Measurements from ENCODE around the gene GRIN1.
A peak's percentile ranks its signal among the peaks of the same experiment; 100 is the strongest.

Gene GRIN1

DNA sequence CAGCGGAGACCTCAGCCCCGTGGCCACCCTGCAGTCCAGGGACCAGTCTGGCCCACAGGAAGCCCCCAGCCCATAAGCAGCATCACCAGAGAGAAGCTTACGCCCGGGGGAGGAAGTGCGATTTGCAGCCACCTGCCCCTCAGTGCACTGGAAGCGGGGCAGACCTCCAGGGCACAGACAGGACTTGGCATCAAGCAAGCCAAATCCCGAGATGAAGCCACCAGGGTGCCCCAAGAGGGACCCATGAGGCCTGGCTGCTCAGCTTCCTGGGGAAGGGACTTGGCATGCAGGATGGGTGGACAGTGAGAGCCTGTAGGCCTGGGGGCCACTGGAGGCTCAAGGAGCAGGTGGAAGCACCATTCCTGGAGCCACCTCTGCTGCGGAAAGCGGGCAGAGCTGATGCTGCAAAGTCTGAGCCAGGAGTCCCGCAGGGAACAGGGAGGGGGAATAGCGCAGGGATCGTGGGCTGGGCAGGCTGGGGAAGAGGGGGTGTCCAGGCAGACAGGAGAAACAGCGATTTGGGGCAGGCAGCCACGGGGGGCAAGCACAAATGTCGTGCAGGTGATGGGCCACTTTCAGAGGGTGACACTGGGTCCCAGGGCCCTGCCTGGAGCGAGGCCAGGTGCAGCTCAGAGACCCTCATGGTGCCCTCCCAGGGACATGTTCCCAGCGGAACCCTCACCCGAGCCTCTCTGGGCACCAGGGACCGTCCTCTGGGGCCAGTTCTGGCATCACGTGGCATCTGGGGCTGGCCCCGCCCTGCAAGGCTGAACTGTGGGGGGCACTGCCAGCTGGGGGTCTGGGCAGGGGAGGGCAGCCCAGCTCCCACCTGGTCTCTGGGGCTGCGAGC is 27.7 kb downstream of the GRIN1 start:
- DNase-seq, result no peak

- no peak for DNase-seq
Measured at GRCh38 chr9:137167277-137167746, 28.4 kb downstream of the GRIN1 start.

DNA sequence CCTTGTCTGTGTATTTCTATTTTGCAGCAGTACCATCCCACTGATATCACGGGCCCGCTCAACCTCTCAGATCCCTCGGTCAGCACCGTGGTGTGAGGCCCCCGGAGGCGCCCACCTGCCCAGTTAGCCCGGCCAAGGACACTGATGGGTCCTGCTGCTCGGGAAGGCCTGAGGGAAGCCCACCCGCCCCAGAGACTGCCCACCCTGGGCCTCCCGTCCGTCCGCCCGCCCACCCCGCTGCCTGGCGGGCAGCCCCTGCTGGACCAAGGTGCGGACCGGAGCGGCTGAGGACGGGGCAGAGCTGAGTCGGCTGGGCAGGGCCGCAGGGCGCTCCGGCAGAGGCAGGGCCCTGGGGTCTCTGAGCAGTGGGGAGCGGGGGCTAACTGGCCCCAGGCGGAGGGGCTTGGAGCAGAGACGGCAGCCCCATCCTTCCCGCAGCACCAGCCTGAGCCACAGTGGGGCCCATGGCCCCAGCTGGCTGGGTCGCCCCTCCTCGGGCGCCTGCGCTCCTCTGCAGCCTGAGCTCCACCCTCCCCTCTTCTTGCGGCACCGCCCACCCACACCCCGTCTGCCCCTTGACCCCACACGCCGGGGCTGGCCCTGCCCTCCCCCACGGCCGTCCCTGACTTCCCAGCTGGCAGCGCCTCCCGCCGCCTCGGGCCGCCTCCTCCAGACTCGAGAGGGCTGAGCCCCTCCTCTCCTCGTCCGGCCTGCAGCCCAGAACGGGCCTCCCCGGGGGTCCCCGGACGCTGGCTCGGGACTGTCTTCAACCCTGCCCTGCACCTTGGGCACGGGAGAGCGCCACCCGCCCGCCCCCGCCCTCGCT is 29.0 kb downstream of the GRIN1 start:
- peak; percentile 54 for DNase-seq

GRCh38 chr9:137168573-137168903 is 29.6 kb downstream of the GRIN1 start:
- DNase-seq, result no peak

DNA sequence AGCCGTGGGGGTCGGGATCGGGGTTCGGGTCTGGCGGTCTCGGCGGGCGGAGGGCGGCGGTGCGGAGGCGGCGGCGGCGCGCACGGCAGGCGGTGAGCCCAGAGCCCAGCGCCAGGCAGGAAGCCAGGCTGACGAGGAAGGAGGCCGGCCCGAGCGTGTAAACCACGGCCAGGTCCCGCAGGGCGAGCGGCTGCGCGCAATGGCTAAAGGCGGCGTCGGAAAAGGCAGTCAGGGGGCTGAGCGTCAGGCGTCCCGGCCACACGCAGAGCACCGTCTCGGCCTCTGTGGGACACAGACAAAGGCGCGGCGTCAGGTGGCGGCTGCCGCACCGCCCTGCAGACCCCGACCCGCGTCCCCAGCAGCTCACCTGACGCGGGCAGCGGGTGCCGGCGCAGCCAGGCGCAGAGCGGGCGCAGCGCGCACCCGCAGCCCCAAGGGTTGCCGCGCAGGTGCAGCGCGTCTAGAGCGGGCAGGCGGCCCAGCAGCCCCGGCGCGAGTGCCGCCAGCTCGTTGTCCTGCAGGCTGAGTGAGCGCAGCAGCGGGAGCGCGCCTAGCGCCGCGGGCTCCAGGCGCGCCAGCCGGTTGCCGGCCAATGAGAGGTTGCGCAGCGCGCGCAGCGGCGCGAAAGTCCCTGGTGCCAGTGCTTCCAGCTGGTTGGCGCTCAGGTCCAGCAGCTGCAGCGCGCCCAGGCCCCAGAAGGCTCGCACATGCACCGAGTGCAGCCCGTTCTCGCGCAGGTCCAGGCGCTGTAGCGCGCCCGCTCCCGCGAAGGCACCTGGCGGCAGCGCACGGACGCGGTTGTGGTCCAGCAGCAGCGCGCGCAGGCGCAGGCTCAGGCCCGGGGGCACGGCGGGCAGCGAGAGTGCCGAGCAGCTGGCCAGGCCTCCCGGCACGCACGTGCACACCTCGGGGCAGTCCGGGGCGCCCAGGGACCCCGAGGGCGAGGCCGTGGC is 30.2 kb downstream of the GRIN1 start:
- DNase-seq, result peak; percentile 90

DNA sequence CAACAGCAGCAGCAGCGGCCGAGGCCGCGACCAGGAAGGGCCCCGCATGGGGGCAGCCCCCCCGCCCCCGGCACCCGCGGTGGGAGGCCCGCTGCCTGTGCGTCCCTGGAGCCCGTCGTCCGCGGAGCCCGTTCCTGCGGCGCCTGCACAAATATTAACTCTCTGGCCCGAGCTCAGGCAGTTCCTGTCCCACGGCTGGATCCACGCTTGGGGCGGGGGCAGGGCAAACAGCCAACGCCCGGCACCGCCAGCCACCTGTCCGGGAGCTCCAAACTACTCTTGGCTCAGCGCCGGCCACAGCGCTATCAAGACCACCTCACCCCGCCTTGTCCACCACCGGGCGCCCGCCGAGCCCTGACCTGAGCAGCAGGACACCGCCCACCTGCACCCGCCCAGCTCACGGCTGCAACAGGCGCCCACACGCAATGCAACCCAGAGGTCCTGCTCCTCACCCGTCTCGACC is 31.0 kb downstream of the GRIN1 start, which contains the start of gene LRRC26:
LRRC26 (minus strand) TSS at position 156 of the 463 bp plus-strand sequence; CDS start at position 48, 108 bp downstream.
- DNase-seq, result no peak

DNA sequence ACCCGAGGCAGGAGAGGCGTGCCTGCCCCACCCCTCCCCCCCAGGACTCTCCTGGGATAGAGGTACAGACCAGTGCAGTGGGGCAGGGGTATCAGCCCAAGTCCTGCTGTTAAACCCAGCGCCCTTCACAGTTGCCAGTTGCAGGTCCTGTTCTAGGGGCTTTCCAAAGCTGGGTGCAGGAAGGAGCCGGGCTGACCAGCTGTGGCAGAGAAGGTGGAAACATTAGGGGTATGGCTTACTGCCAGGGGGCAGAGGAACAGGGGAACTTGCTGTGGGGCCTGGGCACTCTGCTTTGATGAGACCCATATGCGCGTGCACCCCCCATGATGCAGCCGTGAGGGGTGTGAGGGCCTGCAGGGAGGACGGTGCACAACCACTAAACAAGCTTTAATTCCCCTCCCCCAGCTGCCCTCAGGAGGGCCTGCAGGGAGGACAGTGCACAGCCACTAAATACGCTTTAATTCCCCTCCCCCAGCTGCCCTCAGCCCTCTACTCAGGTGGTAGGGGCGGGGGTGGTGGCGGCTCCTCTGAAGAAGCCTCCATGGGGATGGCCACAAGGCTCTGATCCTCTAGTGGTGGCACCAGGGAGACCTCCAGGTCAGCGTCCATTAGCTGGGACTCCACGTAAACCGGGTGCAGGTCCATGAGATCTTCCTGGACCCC is 31.7 kb downstream of the GRIN1 start:
- DNase-seq, result no peak

- no peak for DNase-seq
Measured at GRCh38 chr9:137171149-137171900, 32.4 kb downstream of the GRIN1 start.

GRCh38 chr9:137172901-137173795 is 34.2 kb downstream of the GRIN1 start:
- DNase-seq, result no peak

GRCh38 chr9:137173796-137174664 is 35.1 kb downstream of the GRIN1 start:
- DNase-seq, result no peak

GRCh38 chr9:137174722-137175293 is 35.9 kb downstream of the GRIN1 start:
- no peak for DNase-seq

- no peak for DNase-seq
Measured at GRCh38 chr9:137175345-137175961, 36.5 kb downstream of the GRIN1 start.

- no peak for DNase-seq
Measured at GRCh38 chr9:137176302-137177182, 37.6 kb downstream of the GRIN1 start.

GRCh38 chr9:137178201-137178938 is 39.4 kb downstream of the GRIN1 start:
- no peak for DNase-seq

DNA sequence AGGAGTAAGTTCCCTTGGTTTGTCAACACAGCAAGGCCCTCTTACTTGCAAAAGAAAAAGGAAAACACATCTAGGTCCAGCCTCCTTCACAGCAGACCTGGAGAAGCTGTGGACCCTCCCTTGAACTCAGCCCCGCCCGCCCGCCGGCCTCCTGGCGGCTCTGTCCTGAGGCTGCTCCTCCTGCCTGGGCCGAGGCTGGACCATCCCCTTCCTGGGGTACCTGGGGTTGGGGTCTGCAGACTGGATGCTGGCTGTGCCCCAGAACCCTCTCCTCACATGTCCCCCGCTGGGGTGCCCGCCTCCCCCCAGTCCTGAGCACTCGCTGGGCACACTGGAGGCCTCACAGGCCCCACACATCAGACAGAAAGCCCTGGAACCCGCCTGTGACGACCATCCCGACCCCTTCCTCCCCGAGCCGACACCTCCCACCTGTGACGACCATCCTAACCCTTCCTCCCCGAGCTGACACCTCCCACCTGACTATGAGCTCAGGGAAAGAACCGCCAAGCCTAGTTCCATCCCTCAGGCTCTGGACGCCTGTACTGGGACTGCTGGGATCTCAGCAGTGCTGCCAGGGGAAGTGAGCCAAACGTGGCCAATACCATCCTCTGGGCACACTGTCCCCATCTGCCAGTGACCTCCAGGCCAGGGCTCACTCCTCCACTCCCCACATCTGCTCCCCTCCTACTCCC is 40.1 kb downstream of the GRIN1 start:
- DNase-seq, result no peak

GRCh38 chr9:137179761-137180160 is 40.8 kb downstream of the GRIN1 start:
- no peak for DNase-seq
